Testis (tissue), 3 donors: ENCODE results near the gene NR2E1. TPM values are rescaled to one million over a fixed set of nuclear protein-coding genes. Genes with fewer than 3 reads are reported as not detected.

Source experiments
- DNase-seq: peaks from one replicate; pipeline ENCODE4 v3.0.0-alpha.2; 2019
- H3K27ac ChIP-seq, 2 donors: fragments of 200-600 bp; sonication (generic); one replicate each; pipeline ENCODE4 v1.5.1; 2019
- H3K27me3 ChIP-seq: fragments of 200-600 bp; sonication (generic); one replicate; pipeline ENCODE4 v1.5.1; 2019
- H3K36me3 ChIP-seq: fragments of 200-600 bp; sonication (generic); one replicate; pipeline ENCODE4 v1.5.1; 2017; ENCODE audit warnings: low read depth; ENCODE audit errors: missing control alignments
- H3K4me1 ChIP-seq: fragments of 200-600 bp; sonication (generic); one replicate; pipeline ENCODE4 v1.5.1; 2019
- H3K4me3 ChIP-seq, 2 donors: fragments of 200-600 bp; sonication (generic); one replicate each; pipeline ENCODE4 v1.5.1; 2017 to 2019
- H3K9me3 ChIP-seq: fragments of 200-600 bp; sonication (generic); one replicate; pipeline ENCODE4 v1.5.1; 2017
- POLR2A ChIP-seq: fragments of 450-650 bp; IDR thresholded peaks from one replicate; pipeline ENCODE4 v1.6.1; 2017; ENCODE audit warnings: antibody characterized with exemption, mild to moderate bottlenecking, moderate library complexity
- WGBS, 2 donors: methylation state at CpG; one replicate each; pipeline ENCODE4 v1.1.5; 2018; 5-methylcytosine and 5-hydroxymethylcytosine counted together
- intact Hi-C: fragments of 100-400 bp; cut with DNase I; formaldehyde crosslinking; loops from one replicate; pipeline ENCODE4 v1.15.1; 2023; ENCODE audit warnings: low total_unique reads
- polyA plus RNA-seq: library from polyadenylated mRNA; stranded (reverse); fragments of 350-450 nt; fragmentation: Illumina TruSeq; extraction: RNeasy Lipid Tissue Mini Kit (QIAGEN cat#74804); gene quantifications from one replicate; pipeline ENCODE4 v1.2.3, GENCODE V29; 2014; ENCODE audit warnings: low read depth, low replicate concordance; ENCODE audit not compliant: insufficient read depth
- total RNA-seq, 2 donors: library from RNA; depleted of rRNA; stranded (reverse); fragments of >200 nt; gene quantifications; one replicate each; pipeline ENCODE4 v1.2.3, GENCODE V29; 2016
- TF ChIP-seq, protein P1 (sequence below), 3 experiments: fragments of 450-650 bp in 2 of 3; fragments of 200-600 bp in 1 of 3; sonication (generic) in 1 of 3; IDR thresholded peaks; one replicate each; pipeline ENCODE4 v1.5.1; 2016 to 2019; ENCODE audit warnings: antibody characterized with exemption in 3 of 3, mild to moderate bottlenecking in 2 of 3, moderate library complexity in 1 of 3

NR2E1 gene
- total and polyA plus RNA-seq, 3 donors from 2014 or later: 0.12 to 0.39 (median 0.30) TPM

- Histone ChIP-seq H3K9me3 (no peaks in the 10 kb centered on the region), H3K27ac (no peak overlapping the region), H3K4me1 (peaks cover 21% of the 10 kb centered on the region), H3K4me3 (no peak overlapping the region), H3K36me3 (no peaks in the 10 kb centered on the region), H3K27me3 (no peaks in the 10 kb centered on the region)
- intact Hi-C loops: no loop called here
- TF ChIP-seq, protein P1, sequence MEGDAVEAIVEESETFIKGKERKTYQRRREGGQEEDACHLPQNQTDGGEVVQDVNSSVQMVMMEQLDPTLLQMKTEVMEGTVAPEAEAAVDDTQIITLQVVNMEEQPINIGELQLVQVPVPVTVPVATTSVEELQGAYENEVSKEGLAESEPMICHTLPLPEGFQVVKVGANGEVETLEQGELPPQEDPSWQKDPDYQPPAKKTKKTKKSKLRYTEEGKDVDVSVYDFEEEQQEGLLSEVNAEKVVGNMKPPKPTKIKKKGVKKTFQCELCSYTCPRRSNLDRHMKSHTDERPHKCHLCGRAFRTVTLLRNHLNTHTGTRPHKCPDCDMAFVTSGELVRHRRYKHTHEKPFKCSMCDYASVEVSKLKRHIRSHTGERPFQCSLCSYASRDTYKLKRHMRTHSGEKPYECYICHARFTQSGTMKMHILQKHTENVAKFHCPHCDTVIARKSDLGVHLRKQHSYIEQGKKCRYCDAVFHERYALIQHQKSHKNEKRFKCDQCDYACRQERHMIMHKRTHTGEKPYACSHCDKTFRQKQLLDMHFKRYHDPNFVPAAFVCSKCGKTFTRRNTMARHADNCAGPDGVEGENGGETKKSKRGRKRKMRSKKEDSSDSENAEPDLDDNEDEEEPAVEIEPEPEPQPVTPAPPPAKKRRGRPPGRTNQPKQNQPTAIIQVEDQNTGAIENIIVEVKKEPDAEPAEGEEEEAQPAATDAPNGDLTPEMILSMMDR (IDR thresholded peaks at IDR 0.05): no peak
- no peak for TF ChIP-seq POLR2A
- 3 to 5% methylated on average over 30 to 41 of the region's 41 CpGs for WGBS, 2 donors
- DNase-seq: no peak
These were observed 1.9 kb upstream of the NR2E1 start for GRCh38 chr6:108163644-108164542.

GRCh38 chr6:108164543-108164814 is 1.3 kb upstream of the NR2E1 start:
- H3K27ac ChIP-seq: no peak overlapping the region
- DNase-seq: no peak
- no peak for TF ChIP-seq POLR2A
- TF ChIP-seq, protein P1 (IDR thresholded peaks at IDR 0.05): no peak
- H3K4me1 ChIP-seq: peaks cover 27% of the 10 kb centered on the region
- peak overlapping the region in 1 of 2 donors; percentile 27 for H3K4me3 ChIP-seq
- intact Hi-C loops: no loop called here
- H3K9me3 ChIP-seq: no peaks in the 10 kb centered on the region
- no peaks in the 10 kb centered on the region for H3K36me3 ChIP-seq
- WGBS, 2 donors: 2 to 3% methylated on average over 10 to 17 of the region's 17 CpGs
- no peaks in the 10 kb centered on the region for H3K27me3 ChIP-seq

DNA sequence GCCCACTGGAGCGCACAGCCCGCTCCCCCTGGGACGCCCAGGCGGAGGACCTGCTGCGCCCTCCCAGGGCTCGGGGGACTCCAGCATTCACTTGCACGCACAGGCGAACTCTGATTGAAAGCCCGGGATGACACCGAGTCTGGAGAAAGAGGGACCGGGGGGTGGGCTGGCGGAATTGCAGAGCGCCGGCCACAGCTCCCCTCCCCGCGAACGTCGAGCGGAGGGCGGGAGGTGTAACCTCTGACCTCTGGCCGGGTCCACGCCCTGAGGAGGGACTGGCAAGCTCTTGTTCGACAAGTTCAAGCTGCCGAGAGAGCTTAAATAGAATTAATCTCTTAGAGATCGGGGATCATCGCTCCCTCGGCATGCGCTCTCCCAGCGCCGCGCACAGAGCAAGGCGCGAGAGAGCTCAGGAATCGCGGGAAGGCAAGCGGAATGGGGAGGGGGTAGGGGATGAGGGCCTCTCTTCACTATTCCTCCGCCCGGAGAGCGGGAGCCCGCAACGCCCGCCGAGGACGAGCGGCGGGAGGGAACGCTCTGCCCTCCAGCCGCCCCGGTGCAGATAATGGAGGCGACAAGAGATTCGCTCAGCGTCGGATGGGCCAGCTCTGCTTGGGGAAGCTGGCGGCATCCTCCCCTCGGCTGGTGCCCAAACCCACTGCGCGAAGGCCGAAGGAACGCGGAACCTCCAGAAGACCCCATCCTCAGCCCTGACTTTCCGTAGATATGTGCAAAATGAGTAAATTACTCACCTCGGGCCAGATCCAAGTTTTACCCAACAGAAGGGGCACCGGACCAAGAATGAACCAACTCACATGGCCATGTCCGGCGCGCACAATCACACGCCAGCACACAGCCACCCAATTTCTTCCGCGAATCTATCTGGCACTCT is 761 bp upstream of the NR2E1 start:
- peaks cover 29% of the 10 kb centered on the region for H3K4me1 ChIP-seq
- no peak for DNase-seq

DNA sequence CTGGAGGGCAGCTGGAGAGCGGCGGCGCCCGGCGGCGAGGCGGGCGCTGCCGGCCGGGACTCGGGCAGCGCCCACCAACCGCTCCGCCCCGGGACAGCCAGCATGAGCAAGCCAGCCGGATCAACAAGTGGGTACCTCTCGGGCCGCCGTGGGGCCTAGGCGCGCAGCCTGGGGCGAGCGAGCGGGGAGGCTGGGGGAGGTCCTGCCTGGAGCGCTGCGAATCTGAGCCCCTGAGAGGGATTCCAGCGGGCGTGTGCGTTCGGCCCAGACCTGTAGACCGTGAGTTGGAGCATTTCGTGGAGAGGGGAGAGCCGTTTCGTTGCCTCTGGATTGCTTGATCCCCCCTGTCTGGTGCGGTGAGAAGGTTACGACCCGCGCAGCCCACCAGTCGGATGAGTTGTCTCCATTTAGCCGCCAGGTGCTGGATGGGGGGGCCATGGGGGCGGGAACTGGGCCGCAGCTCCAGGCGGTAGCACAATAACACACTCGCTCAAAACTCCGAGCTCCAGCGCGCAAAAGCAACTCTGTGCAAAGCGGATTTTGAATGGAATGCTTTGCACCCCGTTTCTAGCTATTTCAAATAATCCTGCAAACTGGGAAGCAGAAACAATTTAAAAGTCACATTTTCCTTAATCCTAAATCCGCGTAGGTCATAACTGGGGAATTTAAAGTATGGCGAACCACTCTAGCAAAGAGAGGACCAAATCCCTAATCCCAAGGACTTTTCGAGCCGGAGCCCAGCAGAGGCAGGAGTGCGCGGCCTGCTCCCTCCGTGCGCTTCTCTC is 1.0 kb downstream of the NR2E1 start:
- peaks cover 3% of the 10 kb centered on the region for H3K27me3 ChIP-seq
- no peaks in the 10 kb centered on the region for H3K9me3 ChIP-seq
- no peak overlapping the region for H3K27ac ChIP-seq
- WGBS, 2 donors: 8 to 10% methylated on average over 50 to 54 of the region's 58 CpGs
- H3K4me3 ChIP-seq: peak overlapping the region in 1 of 2 donors; percentile 10
- no peak for TF ChIP-seq POLR2A
- TF ChIP-seq, protein P1 (IDR thresholded peaks at IDR 0.05): no peak
- H3K36me3 ChIP-seq: no peaks in the 10 kb centered on the region
- peaks cover 29% of the 10 kb centered on the region for H3K4me1 ChIP-seq
- intact Hi-C loops: no loop called here
- DNase-seq: no peak

More for the DNA sequence above, 761 bp upstream of the NR2E1 start:
- Histone ChIP-seq H3K27ac (no peak overlapping the region), H3K27me3 (no peaks in the 10 kb centered on the region), H3K9me3 (no peaks in the 10 kb centered on the region), H3K4me3 (peak overlapping the region in 1 of 2 donors; percentile 27), H3K36me3 (no peaks in the 10 kb centered on the region)
- 3 to 7% methylated on average over 30 to 69 of the region's 69 CpGs for WGBS, 2 donors
- intact Hi-C loops: no loop called here
- TF ChIP-seq, protein P1 (IDR thresholded peaks at IDR 0.05): no peak
- no peak for TF ChIP-seq POLR2A
